ENCODE data around the gene CNST.
A peak's percentile ranks its signal among the peaks of the same experiment; 100 is the strongest.
"Not testable (repeated sequence)": the region's sequence is repeated elsewhere in the genome, so short reads cannot be mapped to it uniquely, and the experiment has no call there.

The CNST gene

GRCh38 chr1:246681900-246682895 lies 115.9 kb downstream of the CNST start:
- peak; percentile 29 for DNase-seq

DNA sequence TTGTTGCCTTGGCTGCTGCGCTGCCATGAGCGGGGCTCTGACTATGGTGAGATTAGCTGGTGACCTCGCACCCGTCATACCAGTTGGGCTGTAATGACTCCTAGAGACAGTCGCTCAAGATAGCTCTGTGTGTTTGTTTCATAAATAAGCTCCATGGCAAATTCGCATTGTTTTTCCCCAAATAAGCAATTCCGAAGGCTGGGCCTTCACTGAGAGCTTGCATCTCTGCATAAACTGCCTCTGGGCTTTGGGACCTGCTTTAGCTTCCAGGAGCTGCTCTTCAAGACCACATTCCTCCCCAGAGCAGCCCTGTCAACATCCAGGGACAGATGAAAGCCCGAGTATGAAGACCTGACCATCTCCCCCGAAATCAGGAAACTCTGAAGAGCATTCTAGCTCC lies 117.3 kb downstream of the CNST start:
- DNase-seq, result no peak

DNA sequence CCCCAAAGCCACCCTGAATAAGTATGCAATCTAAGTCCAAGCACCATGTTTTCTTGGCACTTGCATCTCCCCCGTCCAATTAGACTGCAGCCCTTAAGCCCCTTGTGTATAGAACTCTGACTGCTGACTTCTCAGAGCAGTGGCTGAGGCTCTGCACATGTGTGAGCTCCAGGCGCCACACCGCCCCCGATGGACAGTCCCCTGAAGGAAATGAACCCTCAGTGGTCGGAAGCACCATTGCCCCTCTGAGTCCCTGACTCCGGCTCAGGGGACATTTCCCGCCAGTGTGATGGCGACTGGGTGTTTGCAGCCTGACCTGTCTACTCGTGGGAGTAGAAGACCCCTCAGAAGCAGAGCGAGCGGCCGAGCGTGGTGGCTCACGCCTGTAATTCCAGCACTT lies 120.7 kb downstream of the CNST start:
- no peak for DNase-seq

DNA sequence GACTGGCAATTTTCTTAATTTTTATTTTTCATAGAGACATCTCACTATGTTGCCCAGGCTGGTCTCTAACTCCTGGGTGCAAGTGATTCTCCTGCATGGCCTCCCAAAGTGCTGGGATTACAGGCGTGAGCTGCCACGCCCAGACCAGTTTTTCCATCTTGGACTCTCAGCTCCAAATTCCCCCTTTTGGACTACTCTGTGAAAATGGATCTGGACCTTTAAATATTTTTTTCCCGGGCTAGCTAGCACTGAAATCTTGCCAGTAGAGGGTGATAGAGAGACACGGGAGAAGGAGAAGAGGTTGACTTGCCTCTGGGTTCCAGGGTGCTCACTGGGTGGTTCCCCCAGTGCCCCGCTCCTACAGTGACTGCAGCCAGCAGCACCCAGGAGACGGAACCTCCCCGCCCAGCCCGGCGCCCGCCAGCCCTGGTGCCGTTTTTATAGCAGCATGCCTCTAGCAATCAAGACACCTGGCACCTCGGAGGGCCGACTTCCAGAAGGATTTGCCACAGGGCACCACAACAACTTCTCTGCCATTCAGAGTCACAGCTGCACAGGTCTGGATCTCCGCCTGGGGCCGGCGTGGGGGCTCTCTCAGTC lies 123.3 kb downstream of the CNST start:
- peak; percentile 87 for DNase-seq

GRCh38 chr1:246690100-246690499 lies 123.8 kb downstream of the CNST start:
- DNase-seq, result no peak

DNA sequence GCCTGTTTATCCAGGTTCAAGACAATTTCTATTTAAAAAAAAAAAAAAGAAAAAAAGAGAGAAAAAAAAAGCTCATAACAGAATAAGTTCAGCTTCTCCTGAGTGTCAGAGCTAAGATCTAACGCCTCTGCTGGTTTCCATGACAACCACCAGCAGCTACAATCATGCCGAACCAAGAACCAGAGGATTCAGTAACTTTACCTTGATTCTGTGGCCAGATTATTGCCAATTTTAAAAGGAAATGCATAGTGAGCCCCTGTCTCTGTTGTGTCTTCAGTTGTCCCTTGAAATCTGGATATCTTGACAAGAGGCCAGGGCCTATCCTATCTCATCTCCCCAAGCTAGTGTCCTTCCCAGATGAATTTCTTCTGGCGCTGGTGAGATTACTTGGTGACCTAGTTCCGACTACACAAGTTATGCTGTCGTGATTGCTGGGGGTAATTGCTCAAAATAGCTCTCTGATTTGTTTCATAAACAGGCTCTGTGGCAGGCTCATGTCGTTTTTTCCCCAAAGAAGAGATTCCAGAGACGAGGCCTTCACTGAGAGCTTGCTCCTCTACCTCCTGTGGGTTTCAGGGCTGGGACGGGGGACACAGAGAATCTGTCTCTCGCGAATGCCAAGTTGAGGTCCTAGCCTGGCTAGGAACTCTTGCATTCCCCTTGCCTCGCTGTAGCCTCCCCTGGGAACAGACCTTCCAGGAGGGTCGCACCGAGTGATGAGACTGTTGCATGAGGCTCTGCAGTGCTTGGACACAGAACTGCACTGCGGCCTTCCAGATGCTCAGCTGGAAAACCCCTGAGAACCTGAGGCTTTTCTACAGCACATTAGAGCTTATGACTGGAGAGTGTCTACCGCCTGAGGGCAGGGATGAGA lies 125.6 kb downstream of the CNST start:
- no peak for DNase-seq

- not testable (repeated sequence) for DNase-seq
Measured at GRCh38 chr1:246694213-246694895, 128.1 kb downstream of the CNST start.

- DNase-seq, result no peak
Measured at GRCh38 chr1:246695136-246695535, 128.9 kb downstream of the CNST start.

DNA sequence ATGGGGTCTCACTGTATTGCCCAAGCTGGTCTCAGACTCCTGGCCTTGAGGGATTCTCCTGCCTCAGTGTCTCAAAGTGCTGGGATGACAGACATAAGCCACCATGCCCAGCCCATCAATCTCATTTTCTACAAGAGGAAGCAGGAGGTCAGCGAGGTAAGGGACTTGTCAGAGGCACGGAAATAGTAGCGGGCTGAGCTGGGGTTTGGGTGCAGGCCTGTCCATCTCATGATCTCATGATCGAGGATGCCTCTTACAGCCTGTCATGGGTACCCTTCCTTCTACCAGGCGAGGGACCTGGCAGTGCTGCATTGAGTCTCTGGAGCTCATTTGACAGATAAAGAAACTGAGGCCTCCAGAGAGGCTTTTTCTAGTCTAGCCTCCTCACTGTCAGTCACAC lies 129.4 kb downstream of the CNST start:
- no peak for DNase-seq

GRCh38 chr1:246698466-246699094 lies 132.3 kb downstream of the CNST start:
- DNase-seq, result no peak

DNA sequence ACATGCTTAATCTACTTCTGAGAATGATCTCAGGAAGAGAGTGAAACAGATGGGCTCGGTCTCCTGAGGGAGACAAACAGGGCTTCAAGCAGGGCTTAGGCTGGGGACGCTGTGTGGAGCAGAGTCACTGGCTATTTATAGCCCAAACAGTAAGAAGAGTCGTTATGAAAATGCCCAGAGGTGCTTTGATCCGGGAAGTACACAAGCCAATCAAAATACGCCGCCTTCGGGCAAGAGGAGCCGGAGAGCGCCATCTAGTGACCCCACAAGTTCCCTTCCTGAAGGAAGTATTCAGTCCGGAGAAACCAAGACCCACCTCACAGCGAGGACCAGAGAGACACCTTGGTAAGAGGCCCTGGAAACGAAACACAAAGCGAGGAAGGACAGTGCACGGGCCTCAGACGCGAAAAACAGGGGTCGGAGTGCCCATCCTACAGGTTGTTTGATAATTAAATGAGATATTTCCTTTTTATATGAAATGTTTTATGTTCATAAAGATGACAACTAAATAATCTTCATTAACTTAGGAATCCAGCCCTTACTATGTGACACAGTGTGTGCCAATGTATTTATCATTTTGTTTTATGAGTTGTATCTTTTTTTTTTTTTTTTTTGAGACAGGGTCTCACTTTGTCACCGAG lies 133.0 kb downstream of the CNST start:
- peak; percentile 95 for DNase-seq

GRCh38 chr1:246703581-246703980 lies 137.3 kb downstream of the CNST start:
- DNase-seq, result no peak

GRCh38 chr1:246705368-246705767 lies 139.1 kb downstream of the CNST start:
- peak; percentile 94 for DNase-seq

DNA sequence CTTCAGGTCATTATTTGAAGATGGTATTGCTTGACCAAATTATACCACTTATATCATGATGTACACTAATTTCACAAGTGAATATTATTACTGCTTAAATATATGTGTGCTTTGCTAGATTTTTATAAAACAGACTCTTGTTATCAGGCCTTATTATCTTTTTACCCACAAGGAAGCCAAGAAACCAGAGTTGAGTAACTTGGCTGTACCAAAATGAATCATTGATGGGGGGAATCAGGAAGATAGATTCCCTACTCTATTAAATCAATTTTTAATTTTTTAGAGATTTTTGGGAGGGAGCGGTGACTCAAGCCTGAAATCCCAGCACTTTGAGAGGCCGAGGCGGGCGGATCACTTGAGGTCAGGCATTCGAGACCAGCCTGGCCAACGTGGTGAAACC lies 141.9 kb downstream of the CNST start:
- no peak for DNase-seq

DNA sequence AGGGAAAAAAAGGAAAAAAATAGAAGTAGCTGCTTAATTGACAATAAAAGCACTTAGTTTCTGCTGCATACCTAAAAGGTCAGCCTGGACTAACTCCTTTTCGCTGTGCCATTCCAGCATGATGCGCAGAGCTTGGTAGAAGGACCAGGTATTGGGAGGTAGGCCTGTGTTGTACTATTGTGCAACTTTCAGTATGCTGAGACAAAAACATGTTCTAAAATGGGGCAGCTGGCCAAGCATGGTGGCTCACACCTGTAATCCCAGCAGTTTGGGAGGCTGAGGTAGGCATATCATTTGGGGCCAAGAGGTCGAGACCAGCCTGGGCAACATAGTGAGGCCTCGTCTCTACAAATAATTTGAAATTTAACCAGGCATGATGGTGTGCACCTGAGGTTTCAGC lies 142.9 kb downstream of the CNST start:
- DNase-seq, result no peak

DNA sequence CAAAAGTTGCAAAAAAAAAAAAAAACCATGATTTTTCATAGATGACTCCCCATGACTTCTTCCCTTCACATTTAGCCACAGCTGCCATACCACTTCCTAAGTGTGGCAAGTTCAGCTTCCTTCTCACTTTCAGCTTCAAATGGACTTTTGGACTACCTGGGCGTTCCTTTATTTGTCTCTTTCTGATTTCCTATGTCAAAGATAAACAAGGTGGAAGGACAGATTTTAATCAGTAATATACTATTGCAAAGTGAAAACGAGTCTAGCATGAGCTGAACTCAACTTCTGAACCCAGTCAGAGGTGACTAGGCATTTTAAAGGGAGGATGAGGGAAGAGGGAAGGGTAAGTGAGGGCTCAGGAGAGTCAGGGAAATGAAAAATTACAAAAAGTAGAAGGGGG lies 143.6 kb downstream of the CNST start:
- no peak for DNase-seq

DNA sequence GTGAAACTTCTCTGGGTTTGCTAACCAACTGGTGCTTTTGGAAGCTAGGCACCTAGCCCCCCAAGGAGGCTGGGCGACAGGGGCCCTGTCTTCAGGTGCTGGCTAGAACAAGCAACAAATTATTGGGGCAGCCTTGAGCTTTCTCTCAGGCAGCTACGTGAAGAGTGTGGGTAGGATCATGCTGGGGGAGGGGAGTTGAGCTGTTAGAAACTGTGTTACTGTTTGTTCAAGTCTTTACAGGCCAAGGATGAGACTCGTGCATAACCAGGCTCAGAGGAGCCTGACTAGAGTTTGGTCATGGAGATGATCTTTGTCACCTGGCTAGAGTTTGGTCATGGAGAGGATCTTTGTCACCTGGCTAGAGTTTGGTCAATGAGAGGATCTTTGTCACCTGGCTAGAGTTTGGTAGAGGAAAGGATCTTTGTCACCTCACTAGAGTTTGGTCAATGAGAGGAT lies 145.3 kb downstream of the CNST start:
- DNase-seq, result no peak

- not testable (repeated sequence) for DNase-seq
Measured at GRCh38 chr1:246712428-246712827, 146.2 kb downstream of the CNST start.

Data from EL (cell line).